Measurements from ENCODE around the gene COMP.

Gene COMP

GRCh38 chr19:18790566-18791314 lies at the start of gene COMP:
Gene COMP, minus strand, starts transcription at chr19:18791305. Its CDS starts 36 bp downstream, at chr19:18791269.
- Histone ChIP-seq H3F3A (ENCODE audit: insufficient read depth) (no peaks in the 10 kb centered on the region), H3K4me2 (ENCODE audit: low read depth, low read length, poor library complexity, severe bottlenecking) (no peak within 1 kb of the TSS), H3K9me2 (replicated peaks; ENCODE audit: insufficient read depth, low read length) (no peaks in the 10 kb centered on the region), H3K27ac (ENCODE audit: low read depth, low read length) (no peak within 1 kb of the TSS), H3K4me3 (ENCODE audit: insufficient read depth, low read length, poor library complexity, severe bottlenecking) (no peak within 1 kb of the TSS), H3K79me2 (ENCODE audit: insufficient read depth, low read length) (no peaks in the 10 kb centered on the region), H3K9me3 (ENCODE audit: insufficient read depth, low read length) (no peaks in the 10 kb centered on the region), H3K36me3 (ENCODE audit: low read length) (no peaks in the 10 kb centered on the region), H3K27me3 (ENCODE audit: low read length) (no peaks in the 10 kb centered on the region), H4K20me1 (ENCODE audit: low read depth, low read length) (no peaks in the 10 kb centered on the region), H3K9ac (ENCODE audit: low read length) (no peak within 1 kb of the TSS), H2AFZ (ENCODE audit: low read depth, low read length, severe bottlenecking) (no peak within 1 kb of the TSS)
- TF ChIP-seq CTCF (IDR thresholded peaks at IDR 0.05; ENCODE audit: insufficient read depth, low read length, poor library complexity, severe bottlenecking) (no peak), EZH2phosphoT487 (conservative IDR thresholded peaks at IDR 0.05; ENCODE audit: low read length) (no peak)

- Histone ChIP-seq H3K36me3 (ENCODE audit: low read length) (0 out of 2 replicates have a peak, but pooled peaks cover 8% of the 10 kb centered on the region), H3K4me2 (ENCODE audit: low read depth, low read length, poor library complexity, severe bottlenecking) (no peak overlapping the region), H3K9me2 (replicated peaks; ENCODE audit: insufficient read depth, low read length) (no peaks in the 10 kb centered on the region), H3K27me3 (ENCODE audit: low read length) (no peaks in the 10 kb centered on the region), H3K27ac (ENCODE audit: low read depth, low read length) (no peak overlapping the region), H3K79me2 (ENCODE audit: insufficient read depth, low read length) (peaks cover 100% of the 10 kb centered on the region), H3F3A (ENCODE audit: insufficient read depth) (peaks cover 4% of the 10 kb centered on the region; the same call in 1 of the 2 replicates), H3K9me3 (ENCODE audit: insufficient read depth, low read length) (no peaks in the 10 kb centered on the region), H2AFZ (ENCODE audit: low read depth, low read length, severe bottlenecking) (no peak overlapping the region), H3K9ac (ENCODE audit: low read length) (no peak overlapping the region), H3K4me3 (ENCODE audit: insufficient read depth, low read length, poor library complexity, severe bottlenecking) (no peak overlapping the region), H4K20me1 (ENCODE audit: low read depth, low read length) (peaks cover 30% of the 10 kb centered on the region)
- TF ChIP-seq CTCF (IDR thresholded peaks at IDR 0.05; ENCODE audit: insufficient read depth, low read length, poor library complexity, severe bottlenecking) (no peak), EZH2phosphoT487 (conservative IDR thresholded peaks at IDR 0.05; ENCODE audit: low read length) (no peak)
Observed at GRCh38 chr19:18840288-18841267, 49.5 kb upstream of the COMP start.

- Histone ChIP-seq H3K27me3 (ENCODE audit: low read length) (no peaks in the 10 kb centered on the region), H3F3A (ENCODE audit: insufficient read depth) (peaks cover 4% of the 10 kb centered on the region; the same call in 1 of the 2 replicates), H3K9ac (ENCODE audit: low read length) (no peak overlapping the region), H3K4me2 (ENCODE audit: low read depth, low read length, poor library complexity, severe bottlenecking) (no peak overlapping the region), H3K9me3 (ENCODE audit: insufficient read depth, low read length) (no peaks in the 10 kb centered on the region), H3K4me3 (ENCODE audit: insufficient read depth, low read length, poor library complexity, severe bottlenecking) (no peak overlapping the region), H4K20me1 (ENCODE audit: low read depth, low read length) (peaks cover 35% of the 10 kb centered on the region), H2AFZ (ENCODE audit: low read depth, low read length, severe bottlenecking) (no peak overlapping the region), H3K36me3 (ENCODE audit: low read length) (peaks cover 12% of the 10 kb centered on the region), H3K27ac (ENCODE audit: low read depth, low read length) (no peak overlapping the region), H3K79me2 (ENCODE audit: insufficient read depth, low read length) (peaks cover 100% of the 10 kb centered on the region), H3K9me2 (replicated peaks; ENCODE audit: insufficient read depth, low read length) (no peaks in the 10 kb centered on the region)
- TF ChIP-seq EZH2phosphoT487 (conservative IDR thresholded peaks at IDR 0.05; ENCODE audit: low read length) = no peak
- no peak for TF ChIP-seq CTCF (IDR thresholded peaks at IDR 0.05; ENCODE audit: insufficient read depth, low read length, poor library complexity, severe bottlenecking)
Observed at GRCh38 chr19:18839465-18840287, 48.6 kb upstream of the COMP start.
